SKM-1 treated with dmso at 0.1 percent for 144 hours (cell line): ENCODE measurements around the gene MADD.
"Not testable (repeated sequence)": the region's sequence is repeated elsewhere in the genome, so short reads cannot be mapped to it uniquely, and the experiment has no call there.

Experiments used
- DNase-seq: peaks from one replicate; lab custom pipeline; 2025; ENCODE audit not compliant: unreplicated experiment; lab: John Stamatoyannopoulos, UW

MADD gene

DNA sequence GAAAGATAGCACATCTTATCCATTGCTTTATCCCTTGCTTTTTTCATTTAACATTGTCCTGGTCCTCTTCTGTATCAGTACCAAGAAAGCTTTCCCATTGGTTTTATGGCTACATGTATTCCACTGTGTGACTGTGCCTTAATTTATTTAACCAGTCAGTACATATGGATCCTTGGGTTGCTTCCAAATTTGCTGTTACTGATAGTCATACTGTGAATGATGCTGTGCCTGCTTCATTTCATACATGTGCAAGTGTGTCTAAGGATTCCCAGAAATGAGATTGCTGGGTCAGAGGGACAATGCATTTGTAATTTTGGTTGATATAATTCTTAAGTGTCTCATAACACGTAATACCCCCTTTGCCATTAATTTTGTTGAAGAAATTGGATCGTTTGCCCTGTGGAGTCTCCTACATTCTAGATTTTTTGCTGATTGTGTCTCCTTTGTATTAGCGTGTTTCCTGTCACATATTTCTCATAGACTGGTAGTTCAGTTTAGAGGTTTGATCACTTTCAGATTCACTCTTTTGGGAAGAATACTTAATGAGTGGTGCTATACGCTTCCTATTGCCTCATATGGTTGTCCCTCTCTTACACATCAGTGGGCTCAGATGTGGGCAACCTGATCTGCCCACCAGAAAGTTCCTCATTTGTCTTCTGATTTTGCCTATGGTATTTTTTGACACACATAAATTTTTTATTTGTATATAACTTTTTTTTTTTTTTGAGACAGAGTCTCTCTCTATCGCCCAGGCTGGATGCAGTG is 47.3 kb downstream of the MADD start:
- no peak for DNase-seq

DNA sequence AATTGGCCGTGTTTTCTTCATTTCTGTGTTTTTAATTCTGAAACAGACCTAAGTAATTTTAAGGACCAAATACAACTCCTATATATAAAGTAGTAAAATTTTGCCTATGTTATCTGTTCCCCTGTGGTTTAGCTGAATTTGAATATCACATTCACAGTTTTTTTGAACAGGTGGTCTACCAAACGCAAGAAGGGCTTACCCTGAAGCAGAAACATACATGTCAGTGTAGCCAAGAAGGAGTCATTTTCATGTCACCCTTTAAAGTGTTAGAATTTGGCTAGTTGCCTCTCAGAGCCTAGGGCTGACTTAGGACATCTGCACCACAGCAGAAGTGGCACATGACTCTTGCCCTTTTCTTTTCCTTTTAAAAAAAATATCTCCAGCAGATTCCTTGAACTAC is 48.2 kb downstream of the MADD start:
- DNase-seq = no peak

DNA sequence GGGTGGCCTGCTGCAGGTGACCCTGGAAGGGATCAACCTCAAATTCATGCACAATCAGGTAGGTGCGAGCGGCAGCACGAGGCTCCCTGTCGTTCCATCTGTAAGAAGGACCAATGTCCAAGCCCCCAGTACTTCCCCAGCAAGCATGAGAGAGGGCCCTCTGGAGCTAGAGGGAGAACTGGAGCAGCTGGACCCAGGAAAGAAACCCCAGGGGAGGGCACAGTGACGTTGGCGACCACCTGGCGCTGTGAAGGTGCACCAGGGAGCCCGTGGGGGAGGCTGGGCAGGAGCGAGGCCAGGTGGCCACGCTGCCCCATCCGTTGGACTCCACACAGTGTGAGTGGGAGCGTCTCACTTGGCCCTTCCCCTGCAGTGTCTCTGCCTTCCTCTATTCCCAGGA is 54.6 kb downstream of the MADD start:
- DNase-seq = no peak

DNA sequence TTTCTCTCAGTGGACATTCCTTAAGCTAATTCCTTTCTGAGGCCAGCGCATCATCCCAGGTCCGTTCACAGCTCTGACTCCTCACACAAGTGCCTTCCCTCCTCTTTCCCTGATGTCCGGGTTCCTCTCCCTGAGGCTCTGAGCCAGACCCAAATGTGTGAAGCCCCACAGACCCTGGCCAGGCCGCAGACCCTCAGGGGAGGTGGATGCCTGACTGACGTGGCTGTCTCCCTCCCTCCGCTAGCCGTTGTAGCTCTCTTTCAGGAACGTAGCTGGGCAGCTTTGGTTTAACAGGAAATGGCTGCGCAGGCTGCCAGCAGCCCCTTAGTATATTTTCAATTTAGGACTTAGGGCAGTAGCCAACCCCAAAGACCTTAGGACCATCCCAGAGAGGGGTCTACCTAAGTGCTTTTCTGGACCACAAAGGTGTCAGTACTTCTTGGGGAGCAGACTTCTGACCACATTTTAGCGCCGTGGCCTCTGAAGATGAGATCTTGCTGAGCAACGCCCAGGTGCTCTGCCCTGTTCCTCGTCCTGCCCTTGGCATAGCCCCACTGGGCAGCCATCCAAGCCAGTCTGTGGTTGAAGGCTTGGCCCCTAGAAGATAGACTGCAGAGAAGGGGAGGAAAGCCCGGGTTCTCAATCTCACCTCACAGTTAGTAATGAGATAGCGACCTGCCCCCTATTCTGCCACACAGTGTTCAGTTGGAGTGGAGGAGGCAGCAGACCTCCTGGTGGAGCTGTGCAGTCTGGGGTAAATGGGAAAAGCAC is 55.5 kb downstream of the MADD start:
- no peak for DNase-seq

DNA sequence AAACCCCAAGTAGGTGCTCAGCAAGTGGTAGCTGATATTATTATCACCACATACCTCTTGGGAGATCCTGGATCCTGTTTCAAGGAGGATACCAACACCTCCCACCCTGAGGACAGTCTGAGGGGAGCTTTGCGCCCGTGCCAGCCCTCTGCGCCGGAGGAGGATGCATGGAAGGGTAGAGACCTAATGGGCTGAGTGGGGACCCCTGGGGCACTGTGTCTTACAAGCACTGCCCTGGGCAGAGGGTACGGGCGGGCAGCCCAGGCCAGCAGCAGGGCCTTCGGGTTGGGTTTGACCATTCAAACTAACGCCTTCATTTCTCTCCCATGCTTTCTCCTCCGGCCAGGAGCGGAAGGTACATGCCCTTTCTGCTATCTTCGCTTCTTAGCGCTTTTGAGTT is 56.3 kb downstream of the MADD start:
- DNase-seq = no peak

DNA sequence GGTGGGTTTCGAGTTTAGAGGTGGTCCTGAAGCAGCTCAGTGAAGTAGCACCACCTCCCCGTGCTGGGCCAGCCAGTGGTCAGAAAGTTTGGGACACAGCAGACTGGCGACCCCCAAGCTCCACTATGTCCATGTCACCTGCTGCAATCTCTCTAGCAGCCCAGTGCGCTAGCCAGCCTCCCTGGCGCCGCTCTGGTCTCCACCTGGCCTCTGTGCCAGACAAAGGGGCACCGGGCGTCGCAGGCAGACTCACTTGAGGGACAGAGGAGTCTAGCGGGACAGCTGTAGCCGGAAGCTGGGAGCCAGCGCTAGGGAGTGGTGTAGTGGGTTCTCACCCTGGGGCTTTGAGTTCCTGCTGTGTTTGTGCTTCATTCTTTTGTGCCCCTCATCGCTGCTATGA is 57.1 kb downstream of the MADD start:
- no peak for DNase-seq

DNA sequence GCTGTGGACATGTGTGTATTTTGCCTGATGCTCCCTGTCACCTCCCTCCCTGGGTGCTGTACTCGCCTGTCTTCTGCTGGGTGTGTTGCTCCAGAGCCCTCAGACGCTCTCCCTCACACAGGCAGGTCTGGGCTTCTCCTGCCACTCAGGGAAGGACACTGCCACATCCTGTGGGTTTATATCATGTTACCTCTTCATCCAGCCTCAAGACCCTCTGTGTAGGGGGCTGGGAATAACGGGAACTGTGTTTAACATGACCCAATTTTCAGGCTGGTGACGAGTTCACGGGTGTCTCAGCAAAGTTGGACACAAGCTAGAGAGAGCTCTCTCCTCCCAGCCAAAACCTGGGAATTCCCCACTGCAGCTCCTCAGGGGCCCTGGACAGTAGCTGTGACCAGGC is 58.0 kb downstream of the MADD start:
- DNase-seq = no peak

DNA sequence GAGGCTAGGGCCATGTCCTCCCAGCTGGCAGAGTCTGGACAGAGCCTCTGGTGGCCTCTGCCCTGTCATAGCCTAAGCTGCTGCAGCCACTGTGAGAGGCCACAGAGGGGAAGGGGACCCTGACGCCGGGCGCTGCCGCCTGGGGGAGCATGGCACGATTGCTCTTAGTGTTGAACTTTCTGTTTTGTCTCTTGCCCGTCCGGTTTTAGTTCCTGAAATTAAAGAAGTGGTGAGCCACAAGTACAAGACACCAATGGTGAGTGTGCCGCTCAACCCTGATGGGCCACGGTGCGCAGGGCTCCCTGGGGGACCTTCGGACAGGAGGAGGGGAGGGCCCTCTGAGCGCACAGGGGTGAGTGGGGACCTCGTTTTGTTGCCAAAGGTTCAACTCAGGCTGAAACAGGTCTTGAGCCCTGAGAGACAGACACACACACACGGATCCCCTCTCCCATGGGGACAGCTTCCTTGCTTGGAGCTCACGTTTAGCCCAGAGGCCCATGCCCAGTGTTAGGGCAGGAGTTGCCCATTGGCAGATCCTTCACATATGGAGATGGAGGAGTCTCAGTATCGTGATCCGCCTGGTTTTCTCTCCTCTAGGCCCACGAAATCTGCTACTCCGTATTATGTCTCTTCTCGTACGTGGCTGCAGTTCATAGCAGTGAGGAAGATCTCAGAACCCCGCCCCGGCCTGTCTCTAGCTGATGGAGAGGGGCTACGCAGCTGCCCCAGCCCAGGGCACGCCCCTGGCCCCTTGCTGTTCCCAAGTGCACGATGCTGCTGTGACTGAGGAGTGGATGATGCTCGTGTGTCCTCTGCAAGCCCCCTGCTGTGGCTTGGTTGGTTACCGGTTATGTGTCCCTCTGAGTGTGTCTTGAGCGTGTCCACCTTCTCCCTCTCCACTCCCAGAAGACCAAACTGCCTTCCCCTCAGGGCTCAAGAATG is 58.8 kb downstream of the MADD start:
- no peak for DNase-seq

DNA sequence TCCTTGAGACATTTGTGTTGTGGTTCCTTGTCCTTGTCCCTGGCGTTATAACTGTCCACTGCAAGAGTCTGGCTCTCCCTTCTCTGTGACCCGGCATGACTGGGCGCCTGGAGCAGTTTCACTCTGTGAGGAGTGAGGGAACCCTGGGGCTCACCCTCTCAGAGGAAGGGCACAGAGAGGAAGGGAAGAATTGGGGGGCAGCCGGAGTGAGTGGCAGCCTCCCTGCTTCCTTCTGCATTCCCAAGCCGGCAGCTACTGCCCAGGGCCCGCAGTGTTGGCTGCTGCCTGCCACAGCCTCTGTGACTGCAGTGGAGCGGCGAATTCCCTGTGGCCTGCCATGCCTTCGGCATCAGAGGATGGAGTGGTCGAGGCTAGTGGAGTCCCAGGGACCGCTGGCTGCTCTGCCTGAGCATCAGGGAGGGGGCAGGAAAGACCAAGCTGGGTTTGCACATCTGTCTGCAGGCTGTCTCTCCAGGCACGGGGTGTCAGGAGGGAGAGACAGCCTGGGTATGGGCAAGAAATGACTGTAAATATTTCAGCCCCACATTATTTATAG is 59.6 kb downstream of the MADD start:
- DNase-seq = no peak

DNA sequence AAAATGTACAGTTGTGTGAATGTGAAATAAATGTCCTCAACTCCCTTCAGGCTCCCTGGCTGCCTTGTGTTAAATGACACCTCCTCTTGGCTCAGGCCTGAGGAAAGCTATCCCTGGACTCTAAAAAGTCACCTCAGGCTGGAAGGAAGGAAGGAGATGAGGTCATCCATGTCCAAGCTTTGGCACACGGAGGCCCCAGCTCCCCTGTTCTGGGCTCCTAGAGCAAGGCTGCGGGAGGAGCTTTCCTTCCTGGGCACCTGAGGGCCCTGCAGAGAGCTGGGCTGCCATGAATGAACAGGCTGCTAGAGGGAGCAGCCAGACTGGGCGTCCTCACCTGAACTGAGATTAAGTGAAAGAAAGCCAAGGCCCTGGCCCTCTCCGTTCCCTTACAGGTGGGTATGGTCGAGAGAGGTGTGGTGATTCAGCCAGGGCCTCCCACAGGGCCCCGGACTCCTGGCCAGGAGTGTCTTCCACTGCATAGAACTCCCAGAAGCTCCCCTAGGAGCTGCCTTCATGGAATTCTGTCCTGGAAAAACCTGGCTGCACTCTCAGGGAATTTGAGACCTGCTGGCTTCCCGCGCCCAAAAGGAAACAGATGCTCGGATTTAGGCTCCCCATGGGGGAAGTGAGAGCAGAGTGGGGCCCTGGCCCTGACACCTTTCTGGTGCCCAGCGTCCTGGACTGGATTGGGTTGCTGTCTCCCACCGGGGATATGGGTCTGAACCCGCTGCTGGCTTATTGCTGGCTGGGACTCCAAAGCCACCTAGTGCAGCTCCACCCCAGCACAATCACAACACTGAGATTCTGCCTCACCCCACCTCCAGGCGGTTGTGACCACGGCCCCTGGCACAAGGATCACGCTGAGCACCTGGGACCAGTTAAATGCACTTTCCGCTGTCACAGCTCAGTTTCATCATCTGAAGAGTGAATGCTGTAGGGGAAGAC is 60.3 kb downstream of the MADD start:
- DNase-seq = no peak

DNA sequence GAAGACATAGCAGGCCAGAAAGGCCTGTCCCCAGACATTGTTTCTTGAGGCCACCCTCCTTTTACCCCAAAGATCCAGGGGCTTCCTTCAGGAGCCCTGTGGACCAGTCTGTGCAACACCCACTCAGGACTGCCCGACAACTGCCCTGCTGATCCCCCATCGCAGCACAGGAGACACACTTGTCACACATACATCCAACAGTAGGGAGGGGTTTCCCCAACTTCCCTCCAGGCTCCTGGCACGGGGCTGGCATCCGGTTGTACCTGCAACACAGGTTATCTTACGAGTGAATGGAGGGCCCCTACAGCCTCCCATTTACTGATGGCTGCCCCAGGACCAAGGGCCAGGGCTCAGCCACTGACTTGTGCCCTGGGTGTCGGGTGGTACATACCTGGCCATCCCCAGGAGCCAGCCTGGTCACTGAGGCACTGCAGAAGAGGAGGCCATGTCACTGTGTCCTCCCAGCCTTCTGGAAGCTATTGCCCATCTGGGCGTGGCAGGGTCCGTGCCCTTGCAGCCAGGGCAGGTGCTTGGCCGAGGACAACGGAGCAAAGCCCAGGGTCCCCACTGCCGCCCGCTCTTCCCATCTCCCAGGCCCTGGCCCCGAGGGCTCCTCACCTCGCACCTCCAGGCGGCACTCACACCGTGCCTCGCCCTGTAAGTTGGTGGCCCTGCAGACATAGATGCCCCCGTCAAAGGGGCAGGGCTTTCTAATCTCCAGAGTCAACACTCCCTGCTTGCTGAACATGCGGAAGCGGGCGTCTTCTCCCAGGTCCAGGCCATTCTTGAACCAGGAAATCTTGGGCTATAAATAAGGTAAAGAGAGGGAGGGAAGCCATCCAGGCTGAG is 61.7 kb downstream of the MADD start:
- no peak for DNase-seq

DNA sequence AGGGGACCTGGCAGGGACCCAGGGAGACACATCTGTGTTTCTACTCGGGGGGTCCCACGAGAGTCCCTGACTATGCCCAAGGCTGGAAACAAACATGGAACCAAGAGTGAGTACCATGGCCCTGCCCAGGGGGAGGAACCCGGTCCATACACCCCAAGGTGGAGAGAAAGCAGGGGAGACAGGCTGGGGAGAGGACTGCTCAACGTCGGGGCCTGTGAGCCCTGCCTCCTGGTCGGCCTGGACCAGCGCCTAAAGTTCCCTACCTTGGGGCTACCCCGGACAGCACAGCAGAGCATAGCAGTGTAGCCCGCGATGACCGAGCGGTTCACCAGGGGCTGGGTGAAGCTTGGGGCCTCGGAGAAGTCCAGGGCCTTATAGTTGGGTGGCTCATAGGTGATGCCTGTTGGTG is 62.4 kb downstream of the MADD start:
- DNase-seq = no peak

DNA sequence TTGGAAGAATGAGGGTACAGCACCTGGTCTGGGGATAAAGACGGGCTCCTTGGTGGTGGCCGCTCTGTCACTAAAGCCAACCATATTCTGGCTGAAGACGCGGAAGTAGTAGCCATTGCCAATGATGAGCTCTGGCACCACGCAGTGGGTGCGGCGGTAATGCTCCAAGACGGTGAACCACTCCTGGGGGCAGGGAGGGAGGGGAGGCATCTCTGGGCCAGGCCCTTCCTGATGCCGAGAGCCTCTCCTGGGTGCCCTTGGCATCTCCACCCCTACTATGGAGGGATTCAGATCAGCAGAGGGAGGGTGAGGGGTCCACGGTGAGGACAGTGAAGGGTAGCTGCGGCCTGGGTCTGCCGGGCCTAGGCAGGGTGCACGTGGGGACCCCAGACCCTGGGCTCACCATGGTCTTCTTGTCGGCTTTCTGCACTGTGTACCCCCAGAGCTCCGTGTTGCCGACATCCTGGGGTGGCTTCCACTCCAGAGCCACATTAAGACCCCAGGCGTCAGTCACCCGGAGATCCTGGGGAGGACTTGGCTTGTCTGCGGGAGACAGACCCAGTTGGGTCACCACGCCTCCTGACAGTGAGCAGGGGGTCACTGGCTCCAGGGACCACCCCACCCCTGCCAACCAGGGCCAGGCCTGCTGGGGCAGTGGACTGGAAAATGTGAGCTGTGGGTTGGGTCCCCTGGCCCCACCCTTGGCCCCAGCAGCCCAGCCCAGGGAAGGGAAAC is 63.0 kb downstream of the MADD start:
- DNase-seq = no peak

DNA sequence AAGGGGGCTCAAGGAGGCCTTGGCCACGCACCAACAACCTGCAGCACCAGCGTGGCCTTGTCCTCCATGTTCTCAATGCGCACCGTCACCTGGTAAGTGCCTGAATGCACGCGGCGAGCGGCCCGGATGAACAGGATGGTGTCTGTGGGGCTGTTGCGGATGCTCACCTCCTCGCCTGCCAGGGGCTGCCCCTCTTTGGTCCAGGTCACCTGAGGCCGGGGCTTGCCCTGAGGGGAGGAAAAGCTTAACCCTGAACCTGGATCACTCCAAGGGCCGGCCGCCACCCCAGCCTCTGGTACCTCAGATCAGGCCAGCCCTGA is 63.6 kb downstream of the MADD start:
- DNase-seq = no peak

DNA sequence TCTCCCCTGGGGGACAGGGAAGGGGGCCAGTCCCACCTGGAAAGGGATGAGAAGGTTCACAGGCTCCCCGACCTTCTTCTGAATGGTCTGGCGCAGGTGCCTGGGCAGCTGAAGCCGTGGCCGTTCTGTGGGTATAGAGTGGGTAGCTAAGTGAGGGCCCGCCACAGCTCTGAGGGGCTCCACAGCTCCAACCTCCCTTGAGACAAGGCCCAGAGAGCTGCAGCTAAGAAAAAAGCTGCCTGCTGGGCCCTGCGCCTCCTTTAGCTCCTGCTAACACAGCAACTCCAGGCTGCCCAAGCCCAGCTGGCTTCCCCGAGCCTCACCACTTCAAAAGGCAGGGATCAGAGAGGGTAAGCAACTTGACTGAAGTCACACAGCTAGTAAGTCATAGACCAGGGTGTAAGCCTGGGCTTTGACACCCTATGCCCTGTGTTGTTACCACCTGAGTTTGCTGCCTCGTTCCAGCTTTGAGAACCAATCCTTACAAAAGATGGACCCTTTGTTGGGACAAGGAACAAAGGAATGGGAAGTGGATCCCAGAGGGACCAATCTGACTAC is 64.0 kb downstream of the MADD start:
- DNase-seq = no peak

DNA sequence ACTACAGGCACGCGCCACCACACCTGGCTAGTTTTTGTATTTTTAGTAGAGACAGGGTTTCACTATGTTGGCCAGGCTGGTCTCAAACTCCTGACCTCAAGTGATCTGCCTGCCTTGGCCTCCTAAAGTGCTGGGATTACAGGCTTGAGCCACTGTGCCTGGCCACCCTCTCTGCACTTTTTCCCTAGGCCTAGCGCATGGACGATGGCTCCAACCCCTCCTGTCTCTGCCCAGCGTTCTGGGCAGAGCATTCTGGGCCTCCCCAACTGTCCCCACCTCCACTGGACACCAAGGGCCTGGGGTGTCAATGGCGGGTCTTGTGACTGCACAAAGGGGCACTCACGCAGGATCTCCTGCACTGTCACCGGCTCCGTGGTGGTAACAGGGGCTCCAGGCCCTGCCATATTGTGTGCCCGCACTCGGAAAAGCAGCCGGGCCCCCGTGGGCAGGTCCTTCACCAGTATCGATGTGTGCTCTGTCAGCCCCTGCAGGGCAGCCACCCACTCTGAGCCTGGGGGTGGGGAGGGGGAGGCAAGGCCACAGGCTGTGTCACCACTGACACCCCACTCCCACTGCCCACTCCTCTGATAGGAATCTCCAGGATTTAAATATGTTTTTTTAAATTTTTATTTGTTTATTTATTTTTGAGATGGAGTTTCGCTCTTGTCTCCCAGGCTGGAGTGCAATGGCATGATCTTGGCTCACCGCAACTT is 64.9 kb downstream of the MADD start:
- DNase-seq = not testable (repeated sequence)

DNA sequence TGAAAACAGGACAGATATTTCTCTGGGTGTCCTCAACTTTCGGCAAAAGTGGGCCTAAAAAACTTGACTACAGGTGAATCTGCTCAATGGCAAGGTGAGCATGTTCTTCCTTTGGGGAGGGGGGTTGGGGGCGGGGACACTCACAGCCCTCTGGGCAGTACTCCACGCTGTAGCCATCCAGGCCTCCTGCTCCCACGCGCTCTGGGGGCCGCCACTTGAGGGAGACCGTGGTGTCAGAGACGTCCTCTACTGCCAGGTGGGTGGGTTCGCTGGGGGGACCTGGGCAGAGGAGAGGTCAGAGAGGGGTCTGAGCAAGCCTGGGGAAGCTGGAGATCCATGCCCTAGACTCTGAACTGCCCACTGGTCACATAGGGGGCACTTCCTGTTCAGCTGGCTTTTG is 65.8 kb downstream of the MADD start:
- no peak for DNase-seq

DNA sequence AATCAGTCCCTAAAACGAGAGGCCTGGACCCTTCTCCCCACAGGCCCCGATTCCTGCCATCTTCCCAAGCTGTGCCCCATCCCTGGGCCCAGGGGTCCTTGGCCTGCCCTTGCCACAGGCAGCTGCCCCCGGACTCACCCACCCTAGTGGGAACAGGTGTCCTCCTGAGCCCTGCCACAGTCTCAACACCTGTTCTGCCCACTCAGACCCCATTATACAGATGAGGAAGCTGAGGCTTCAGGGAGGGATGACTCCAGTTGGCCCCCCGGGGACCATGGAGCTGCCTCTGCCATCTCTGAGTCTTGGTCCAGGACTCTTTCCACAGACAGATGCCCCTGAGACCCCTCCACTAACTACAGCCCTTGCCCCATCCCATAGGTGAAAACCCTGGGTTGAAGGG is 66.7 kb downstream of the MADD start:
- DNase-seq = no peak
